GM23248 (cell line): Measurements from ENCODE around the gene MTUS2. TPM values are rescaled to one million over a fixed set of nuclear protein-coding genes. Genes with fewer than 3 reads are reported as not detected.
A peak's percentile ranks its signal among the peaks of the same experiment; 100 is the strongest.

ENCODE experiments used
- DNase-seq: peaks from one replicate; pipeline ENCODE4 v3.0.0-alpha.2; 2015
- H2AFZ ChIP-seq: fragments of 200-600 bp; sonication (generic); 2 replicates; pipeline ENCODE4 v1.6.1; 2016; ENCODE audit warnings: antibody characterized with exemption
- H3F3A ChIP-seq: fragments of 200-600 bp; sonication (generic); 2 replicates; pipeline ENCODE4 v1.6.1; 2016; ENCODE audit warnings: mild to moderate bottlenecking, antibody characterized with exemption, mixed run types; ENCODE audit not compliant: insufficient read depth
- H3K27ac ChIP-seq: fragments of 200-600 bp; sonication (generic); 2 replicates; pipeline ENCODE4 v1.5.1; 2016; ENCODE audit warnings: mild to moderate bottlenecking
- H3K27me3 ChIP-seq: fragments of 200-600 bp; sonication (generic); replicated peaks from 2 replicates; pipeline ENCODE4 v1.6.1; 2016; ENCODE audit warnings: mild to moderate bottlenecking; ENCODE audit not compliant: insufficient read depth
- H3K36me3 ChIP-seq: fragments of 200-600 bp; sonication (generic); 2 replicates; pipeline ENCODE4 v1.6.1; 2016; ENCODE audit warnings: low read depth, mild to moderate bottlenecking
- H3K4me1 ChIP-seq: fragments of 200-600 bp; sonication (generic); 2 replicates; pipeline ENCODE4 v1.6.1; 2016; ENCODE audit warnings: mild to moderate bottlenecking; ENCODE audit not compliant: insufficient read depth
- H3K4me2 ChIP-seq: fragments of 200-600 bp; sonication (generic); one replicate; pipeline ENCODE4 v1.6.1; 2016; ENCODE audit warnings: mild to moderate bottlenecking; ENCODE audit not compliant: unreplicated experiment
- H3K4me3 ChIP-seq: fragments of 200-600 bp; sonication (generic); 2 replicates; pipeline ENCODE4 v1.5.1; 2016; ENCODE audit warnings: mild to moderate bottlenecking
- H3K79me2 ChIP-seq: fragments of 200-600 bp; sonication (generic); 2 replicates; pipeline ENCODE4 v1.6.1; 2016; ENCODE audit warnings: mild to moderate bottlenecking; ENCODE audit not compliant: insufficient read depth
- H3K9ac ChIP-seq: fragments of 200-600 bp; sonication (generic); 2 replicates; pipeline ENCODE4 v1.6.1; 2016; ENCODE audit warnings: mild to moderate bottlenecking
- H3K9me2 ChIP-seq: fragments of 200-600 bp; sonication (generic); 2 replicates; pipeline ENCODE4 v1.6.1; 2016; ENCODE audit warnings: mixed run types, mild to moderate bottlenecking, moderate library complexity; ENCODE audit not compliant: insufficient read depth
- H3K9me3 ChIP-seq: fragments of 200-600 bp; sonication (generic); one replicate; pipeline ENCODE4 v1.6.1; 2017; ENCODE audit warnings: low read depth
- H4K20me1 ChIP-seq: fragments of 200-600 bp; sonication (generic); 2 replicates; pipeline ENCODE4 v1.6.0; 2016; ENCODE audit not compliant: insufficient read depth
- EZH2 ChIP-seq: fragments of 200-600 bp; sonication (generic); IDR thresholded peaks from 2 replicates; pipeline ENCODE4 v1.6.1; 2018; ENCODE audit warnings: antibody characterized with exemption, mild to moderate bottlenecking; ENCODE audit not compliant: insufficient read depth, poor library complexity, severe bottlenecking
- EZH2phosphoT487 ChIP-seq: fragments of 200-600 bp; sonication (generic); IDR thresholded peaks from 2 replicates; pipeline ENCODE4 v1.6.1; 2018; ENCODE audit warnings: antibody characterized with exemption, moderate library complexity, mild to moderate bottlenecking, low read depth; ENCODE audit not compliant: insufficient read depth
- WGBS, 2 experiments: methylation state at CpG; one replicate each; pipeline ENCODE4 v1.1.6; 2015 to 2017; ENCODE audit warnings: low lambda C conversion rate in 2 of 2, low coverage in 1 of 2; ENCODE audit errors: missing lambda C conversion rate in 2 of 2; 5-methylcytosine and 5-hydroxymethylcytosine counted together
- in situ Hi-C: fragments of 300-500 bp; cut with MboI; formaldehyde crosslinking; loops from 2 replicates; pipeline ENCODE4 v1.15.0; 2020
- polyA plus RNA-seq: library from polyadenylated mRNA; unstranded; fragments of >200 nt; fragmentation: Nextera tagmentation; extraction: Ambion mirVana; gene quantifications from 2 replicates; pipeline ENCODE4 v1.2.1, GENCODE V29; 2016
- total RNA-seq: library from RNA; depleted of rRNA; stranded (reverse); fragments of >200 nt; shearing (Covaris generic); gene quantifications from 2 replicates; pipeline ENCODE4 v1.2.3, GENCODE V29; 2014

Gene MTUS2
- total and polyA plus RNA-seq, 2 experiments from 2014 or later = 0.43 to 0.74 TPM

GRCh38 chr13:29438769-29439168 lies 618.6 kb downstream of the MTUS2 start:
- peaks cover 35% of the 10 kb centered on the region for H3F3A ChIP-seq
- WGBS, 2 experiments = 42 to 43% methylated on average over 8 of the region's 8 CpGs
- H3K4me2 ChIP-seq = peak overlapping the region; percentile 19
- TF ChIP-seq EZH2phosphoT487 (no peak), EZH2 (no peak)
- no peaks in the 10 kb centered on the region for H3K36me3 ChIP-seq
- in situ Hi-C loops = no loop called here
- peak; percentile 48 for DNase-seq
- no peak overlapping the region for H3K4me3 ChIP-seq
- peak overlapping the region; percentile 5; the same call in 1 of the 2 replicates for H3K27ac ChIP-seq
- no peaks in the 10 kb centered on the region for H3K27me3 ChIP-seq
- H3K79me2 ChIP-seq = no peaks in the 10 kb centered on the region
- H3K4me1 ChIP-seq = peaks cover 49% of the 10 kb centered on the region
- H3K9me2 ChIP-seq = no peaks in the 10 kb centered on the region
- no peaks in the 10 kb centered on the region for H4K20me1 ChIP-seq
- H2AFZ ChIP-seq = no peak overlapping the region
- no peak overlapping the region for H3K9ac ChIP-seq
- no peaks in the 10 kb centered on the region for H3K9me3 ChIP-seq

GRCh38 chr13:29439601-29440388 lies 619.7 kb downstream of the MTUS2 start:
- Histone ChIP-seq H3K4me3 (no peak overlapping the region), H3K27ac (no peak overlapping the region), H3K9me2 (no peaks in the 10 kb centered on the region), H3K9me3 (no peaks in the 10 kb centered on the region), H3K4me1 (peaks cover 41% of the 10 kb centered on the region), H3K4me2 (no peak overlapping the region), H3K79me2 (no peaks in the 10 kb centered on the region), H4K20me1 (no peaks in the 10 kb centered on the region), H3K27me3 (no peaks in the 10 kb centered on the region), H3K36me3 (no peaks in the 10 kb centered on the region), H3F3A (peaks cover 25% of the 10 kb centered on the region), H2AFZ (no peak overlapping the region), H3K9ac (no peak overlapping the region)
- TF ChIP-seq EZH2phosphoT487 = no peak
- TF ChIP-seq EZH2 = no peak
- WGBS, 2 experiments = 45 to 51% methylated on average over 10 of the region's 10 CpGs
- DNase-seq = peak; percentile 67
- in situ Hi-C loops = no loop called here

- no peak overlapping the region for H3K27ac ChIP-seq
- peaks cover 11% of the 10 kb centered on the region for H3F3A ChIP-seq
- H3K4me2 ChIP-seq = no peak overlapping the region
- no peaks in the 10 kb centered on the region for H4K20me1 ChIP-seq
- in situ Hi-C loops = no loop called here
- no peak overlapping the region for H2AFZ ChIP-seq
- WGBS, 2 experiments = 61 to 63% methylated on average over 5 of the region's 5 CpGs
- no peak overlapping the region for H3K9ac ChIP-seq
- H3K9me3 ChIP-seq = no peaks in the 10 kb centered on the region
- H3K4me1 ChIP-seq = peaks cover 26% of the 10 kb centered on the region
- H3K9me2 ChIP-seq = no peaks in the 10 kb centered on the region
- no peaks in the 10 kb centered on the region for H3K79me2 ChIP-seq
- no peak overlapping the region for H3K4me3 ChIP-seq
- H3K36me3 ChIP-seq = no peaks in the 10 kb centered on the region
- no peak for DNase-seq
- no peak for TF ChIP-seq EZH2
- TF ChIP-seq EZH2phosphoT487 = no peak
- H3K27me3 ChIP-seq = no peaks in the 10 kb centered on the region
These were observed 621.2 kb downstream of the MTUS2 start for GRCh38 chr13:29441306-29441705.

- Histone ChIP-seq H3K36me3 (no peaks in the 10 kb centered on the region), H3K4me3 (no peak overlapping the region), H3K4me2 (no peak overlapping the region), H3K27me3 (no peaks in the 10 kb centered on the region; the same call in 1 of the 2 replicates), H3K79me2 (no peaks in the 10 kb centered on the region), H3K27ac (no peak overlapping the region), H3K9ac (no peak overlapping the region), H3K9me2 (no peaks in the 10 kb centered on the region), H3F3A (no peaks in the 10 kb centered on the region), H3K4me1 (no peaks in the 10 kb centered on the region), H4K20me1 (no peaks in the 10 kb centered on the region), H2AFZ (no peak overlapping the region), H3K9me3 (no peaks in the 10 kb centered on the region)
- in situ Hi-C loops = no loop called here
- TF ChIP-seq EZH2phosphoT487 (no peak), EZH2 (no peak)
- 64 to 74% methylated on average over 3 of the region's 3 CpGs for WGBS, 2 experiments
- no peak for DNase-seq
These were observed 625.9 kb downstream of the MTUS2 start for GRCh38 chr13:29446016-29446415.
